GM21515 (cell line): Measurements from ENCODE around the gene GABRR1.
"Not testable (repeated sequence)": the region's sequence is repeated elsewhere in the genome, so short reads cannot be mapped to it uniquely, and the experiment has no call there.

Source experiments
- ATAC-seq: cut with Tn5 transposase; IDR thresholded peaks from one replicate; pipeline ENCODE4 v1.9.1; 2021; ENCODE audit not compliant: unreplicated experiment

The GABRR1 gene

DNA sequence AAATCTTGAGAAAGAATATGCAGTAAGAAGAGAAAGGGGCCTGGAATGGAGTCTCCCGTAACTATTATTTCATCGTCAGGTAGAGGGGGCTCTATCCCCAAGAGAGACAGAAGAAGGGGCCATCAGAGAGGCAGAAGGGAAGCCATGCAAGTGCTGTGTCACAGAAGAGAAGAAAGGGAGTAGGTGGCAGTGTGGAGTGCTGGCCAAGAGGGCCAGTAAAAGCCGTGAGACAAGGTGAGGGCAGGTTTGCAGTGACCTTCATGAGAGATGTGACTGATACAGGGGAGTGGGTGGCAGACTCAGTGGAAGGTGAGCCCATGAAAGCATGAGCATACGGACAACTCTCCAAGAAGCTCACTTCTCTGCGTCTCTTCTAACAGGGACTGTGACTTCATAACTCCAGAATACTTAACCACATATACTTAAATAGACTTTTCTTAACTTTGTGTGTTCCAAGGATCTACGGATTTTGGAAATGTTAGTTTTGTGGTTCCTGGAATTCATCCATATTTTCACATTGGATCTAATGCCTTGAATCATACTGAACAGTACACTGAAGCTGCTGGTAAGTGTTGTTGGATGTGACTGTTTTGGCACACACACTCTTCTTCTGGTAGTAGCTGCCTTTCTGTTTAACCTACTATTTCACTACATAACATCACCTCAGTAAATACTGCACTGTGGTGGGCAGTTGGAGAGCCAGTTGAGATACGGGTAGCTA, 55.7 kb downstream of the GABRR1 start:
- ATAC-seq = no peak

DNA sequence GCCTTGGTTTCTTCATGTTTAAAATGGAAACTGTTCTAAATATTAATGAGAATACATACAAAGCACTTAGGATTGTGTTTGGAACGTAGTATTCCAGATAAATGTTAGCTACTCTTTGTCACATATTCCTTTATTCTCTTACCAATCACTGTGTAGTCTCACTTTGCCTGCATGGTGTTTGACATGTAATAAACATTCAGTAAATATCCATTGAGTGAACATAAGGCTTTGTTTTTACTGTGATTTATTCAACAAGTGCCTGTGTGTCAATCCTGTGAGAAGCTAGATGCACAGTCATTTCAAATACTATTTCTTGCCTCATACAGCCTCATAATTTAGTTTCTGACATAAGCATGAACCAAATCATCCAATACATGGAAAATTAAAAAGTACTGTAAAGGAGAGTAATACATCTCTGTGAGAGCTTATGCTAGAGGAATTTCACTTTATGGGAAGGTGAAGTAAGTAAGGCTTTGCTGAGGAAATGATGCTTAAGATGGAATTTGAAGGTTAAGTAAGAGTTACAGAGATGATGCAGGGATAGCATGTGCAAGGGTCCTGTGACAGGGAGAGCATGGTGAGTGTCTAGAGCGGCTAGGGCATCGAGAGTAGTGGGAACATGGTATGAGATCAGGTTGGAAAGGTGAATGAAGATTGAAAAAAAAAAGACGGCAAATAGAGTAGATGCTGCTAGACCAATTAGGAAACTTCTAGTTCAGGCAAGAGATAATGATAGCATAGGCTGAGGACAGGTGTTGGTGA, 56.6 kb downstream of the GABRR1 start:
- ATAC-seq = no peak

DNA sequence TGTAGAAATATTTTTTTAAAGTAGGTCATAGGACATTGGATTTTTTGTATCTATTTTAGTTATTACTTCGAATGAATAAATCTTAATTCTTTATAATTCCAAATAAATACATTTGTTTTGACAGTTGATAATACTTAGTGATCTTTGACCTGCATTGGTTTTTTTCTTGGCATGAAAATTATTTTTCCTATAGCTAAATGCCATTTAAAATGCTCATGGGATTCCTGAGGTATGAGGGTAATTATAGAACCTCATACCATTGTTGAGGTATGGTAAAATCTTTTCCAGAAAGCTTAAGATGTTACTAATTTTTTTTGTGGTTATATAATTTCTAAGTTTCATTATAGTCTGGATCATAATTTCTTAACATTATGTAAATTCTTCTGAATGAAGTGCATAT, 63.0 kb downstream of the GABRR1 start:
- no peak for ATAC-seq

DNA sequence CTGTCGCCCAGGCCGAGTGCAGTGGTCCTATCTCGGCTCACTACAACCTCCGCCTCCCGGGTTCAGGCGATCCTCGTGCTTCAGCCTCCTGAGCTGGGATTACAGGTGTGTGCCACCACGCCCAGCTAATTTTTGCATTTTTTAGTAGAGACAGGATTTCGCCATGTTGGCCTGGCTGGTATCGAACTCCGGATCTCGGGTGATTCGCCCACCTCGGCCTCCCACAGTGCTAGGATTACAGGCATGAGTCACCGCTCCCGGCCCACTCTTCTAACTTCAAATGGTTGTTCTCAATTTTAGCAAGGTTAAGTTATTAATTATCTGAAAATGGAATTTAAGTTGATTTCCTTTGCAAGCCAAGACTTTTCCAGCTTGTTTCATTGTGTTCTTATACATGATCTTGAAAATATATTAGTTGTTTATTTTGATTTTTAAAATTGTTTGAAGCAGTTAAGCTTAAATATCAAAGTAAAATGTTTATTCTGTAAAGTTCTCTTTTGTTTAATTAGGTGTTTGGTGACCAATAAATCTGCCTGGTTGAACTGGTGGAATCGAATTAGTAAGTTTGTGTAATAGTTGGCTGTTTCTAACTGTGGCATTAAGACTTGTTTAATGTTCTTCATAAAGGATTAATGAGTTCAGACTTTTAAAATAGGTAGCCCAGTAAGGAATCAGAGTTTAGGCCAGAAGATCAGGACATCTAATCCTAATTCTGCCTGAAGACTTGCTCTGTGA, 69.0 kb downstream of the GABRR1 start:
- no peak for ATAC-seq

DNA sequence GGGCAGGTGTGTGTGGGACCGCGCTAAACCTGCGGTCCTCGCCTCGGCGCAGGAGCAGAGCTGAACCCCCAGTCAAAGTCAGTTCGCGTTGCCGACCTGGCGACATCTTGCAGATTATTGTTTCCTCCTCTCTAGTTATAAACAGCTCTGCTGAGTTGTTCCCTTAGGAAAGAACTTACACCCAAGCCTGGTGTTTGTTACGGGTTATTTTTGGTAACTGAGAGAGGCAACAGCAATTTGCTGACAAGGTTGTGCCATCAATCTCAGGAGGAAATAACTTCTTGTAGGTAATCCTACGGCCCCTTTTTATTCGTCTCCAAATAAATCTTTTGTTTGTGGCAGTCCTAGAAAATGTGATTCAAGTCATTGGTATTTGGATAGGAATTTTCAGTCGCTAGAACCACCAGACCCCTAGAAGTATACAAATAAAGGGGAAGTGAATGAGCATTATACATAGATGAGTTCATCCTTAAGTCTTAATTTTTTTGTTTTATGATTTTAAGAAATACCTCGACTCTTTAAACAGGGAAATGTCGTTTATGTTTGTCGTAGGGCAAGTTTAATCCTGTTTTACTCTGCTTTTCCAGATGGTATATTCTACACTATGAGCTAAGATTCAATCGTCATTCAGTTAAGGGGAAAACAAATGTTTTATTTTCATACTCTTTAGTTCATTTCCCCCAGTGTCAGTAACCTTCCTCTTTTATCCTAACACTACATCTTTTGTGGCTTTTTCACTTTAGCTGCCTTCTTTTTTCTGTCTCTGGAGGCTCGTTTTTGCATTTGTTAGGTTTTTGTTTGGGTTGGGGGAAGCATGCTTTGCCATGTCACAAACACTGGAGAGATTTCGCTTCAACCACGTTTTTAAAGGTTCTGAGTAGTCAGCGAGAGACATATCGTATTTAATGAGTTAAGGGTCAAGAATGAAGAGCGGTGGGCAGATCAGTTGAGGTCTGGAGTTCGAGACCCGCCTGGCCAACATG, 70.1 kb downstream of the GABRR1 start:
- ATAC-seq = no peak

DNA sequence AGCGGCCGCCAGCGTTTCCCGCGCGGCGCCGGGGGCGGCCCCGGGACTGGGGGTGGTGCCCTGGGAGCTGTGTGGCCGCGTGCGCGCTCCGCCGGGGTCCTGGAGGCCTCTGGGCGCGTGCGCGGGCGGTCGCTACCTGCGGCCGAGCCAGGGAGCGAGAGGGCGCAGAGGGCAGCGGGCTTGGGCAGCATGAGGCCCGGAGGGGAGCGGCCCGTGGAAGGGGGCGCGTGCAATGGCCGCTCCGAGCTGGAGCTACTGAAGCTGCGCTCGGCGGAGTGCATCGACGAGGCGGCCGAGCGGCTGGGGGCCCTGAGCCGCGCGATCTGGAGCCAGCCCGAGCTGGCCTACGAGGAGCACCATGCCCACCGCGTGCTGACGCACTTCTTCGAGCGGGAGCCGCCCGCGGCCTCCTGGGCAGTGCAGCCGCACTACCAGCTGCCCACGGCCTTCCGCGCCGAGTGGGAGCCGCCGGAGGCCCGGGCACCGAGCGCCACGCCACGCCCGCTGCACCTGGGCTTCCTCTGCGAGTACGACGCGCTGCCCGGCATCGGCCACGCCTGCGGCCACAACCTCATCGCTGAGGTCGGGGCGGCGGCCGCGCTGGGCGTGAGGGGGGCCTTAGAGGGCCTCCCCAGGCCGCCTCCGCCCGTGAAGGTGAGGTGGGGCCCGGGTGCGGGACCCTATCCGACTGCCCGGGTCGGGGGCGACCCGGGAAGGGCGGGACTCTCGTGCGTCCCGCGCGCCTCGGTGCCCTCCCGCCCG, 71.0 kb downstream of the GABRR1 start, which contains the start of gene PM20D2:
PM20D2 (plus strand) TSS at position 100 of the 762 bp plus-strand sequence; CDS start at position 190, 90 bp downstream.
- peak; percentile 76 for ATAC-seq

DNA sequence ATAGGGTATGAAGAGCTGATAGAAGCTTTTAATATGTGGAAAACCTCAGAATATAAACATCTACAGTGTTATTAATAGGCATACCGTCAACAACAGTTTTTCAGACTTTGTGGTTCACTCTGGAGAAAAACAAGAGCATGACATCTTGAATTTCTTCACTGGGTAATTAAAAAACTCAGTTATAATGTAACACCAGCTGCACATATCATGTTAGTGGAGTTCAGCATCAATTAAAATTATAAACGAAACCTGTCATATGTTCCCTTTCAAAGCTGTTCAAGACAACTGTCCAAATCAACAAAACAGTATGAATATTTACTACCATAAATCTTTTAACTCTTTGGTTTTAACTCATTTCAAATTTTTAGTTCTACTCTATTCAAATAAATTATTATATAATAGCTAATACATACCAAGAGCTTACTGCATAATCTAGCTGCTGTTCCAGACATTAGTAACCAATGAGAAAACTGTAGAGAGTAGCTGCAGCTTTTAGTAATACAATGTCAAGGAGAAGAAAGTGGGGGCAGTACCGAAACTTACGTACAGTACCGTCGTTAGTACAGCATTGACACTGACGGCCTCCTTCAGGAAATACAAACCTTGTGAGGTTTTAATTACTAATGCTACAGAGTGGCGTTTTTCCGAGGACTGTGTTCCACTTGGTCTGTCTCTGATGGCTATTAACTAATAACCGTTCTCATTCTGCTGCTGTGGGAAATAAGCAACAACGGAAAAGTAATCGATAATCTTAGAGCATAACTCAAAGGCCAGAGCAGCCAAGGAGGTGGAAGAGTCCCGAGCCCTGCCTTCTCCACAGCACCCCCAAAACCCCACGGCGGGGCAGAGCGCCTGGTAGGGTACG, 71.8 kb downstream of the GABRR1 start:
- peak; percentile 55 for ATAC-seq

DNA sequence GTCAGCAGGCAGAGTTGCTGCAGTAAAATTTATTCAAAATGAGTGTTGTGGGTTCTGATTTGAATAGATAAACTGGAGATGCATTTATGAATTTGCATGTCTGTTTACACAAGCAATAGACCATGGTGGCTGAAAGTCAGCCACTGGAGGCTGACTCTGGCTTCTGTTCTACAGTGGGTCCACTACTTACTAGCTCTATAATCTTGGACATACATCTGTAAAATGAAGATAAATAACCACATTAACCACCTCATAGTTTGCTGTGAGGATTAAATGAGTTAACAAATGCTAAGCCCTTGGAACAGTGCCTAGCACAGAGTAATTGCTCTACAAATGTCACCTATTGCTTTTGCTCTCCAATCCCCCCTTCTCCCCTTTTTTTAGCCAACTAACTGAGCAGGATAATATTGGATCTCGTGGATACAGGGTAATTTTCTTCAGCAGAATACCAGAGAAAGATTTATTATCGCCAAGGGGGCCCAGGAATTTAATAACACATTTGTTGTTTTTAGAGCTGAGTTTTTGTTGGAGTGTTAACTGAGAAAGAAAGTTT, 72.7 kb downstream of the GABRR1 start:
- ATAC-seq = no peak

DNA sequence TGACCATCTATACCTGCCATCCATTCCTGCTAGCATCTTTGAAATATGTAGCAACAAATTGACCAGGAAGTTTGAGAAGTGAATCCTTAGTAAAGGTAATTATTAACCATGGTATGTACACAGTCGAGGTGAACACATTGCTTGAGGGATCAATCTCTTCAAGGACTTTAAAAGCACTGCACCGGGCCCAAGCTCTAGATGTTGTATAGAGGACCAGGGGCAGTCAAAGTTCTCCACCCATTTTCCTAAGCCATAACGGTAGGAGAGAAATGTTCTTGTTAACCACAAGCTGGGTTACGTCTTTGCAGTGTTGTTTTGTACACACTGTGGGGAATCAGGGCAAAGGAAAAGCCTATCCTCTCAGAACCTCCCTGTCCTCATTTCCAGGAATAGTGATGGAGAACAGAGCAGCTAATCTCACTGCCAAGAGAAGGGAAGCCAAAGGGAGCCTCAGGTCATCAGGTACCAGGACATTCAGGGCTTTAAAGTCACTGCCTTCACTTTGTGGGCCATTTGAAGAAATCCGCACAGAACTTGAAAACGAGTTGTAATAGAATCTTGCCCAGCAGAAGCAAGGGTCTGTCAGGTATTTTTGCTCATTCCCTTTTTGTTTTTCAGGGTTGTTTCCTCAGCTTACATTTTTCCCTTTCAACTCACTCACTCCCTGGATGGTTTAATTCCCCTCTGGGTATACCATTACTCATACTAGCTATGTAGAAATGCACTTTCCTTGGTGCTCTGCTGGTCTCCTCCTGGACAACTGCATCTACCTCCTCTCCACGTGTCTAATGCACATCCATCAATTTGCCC, 76.6 kb downstream of the GABRR1 start:
- no peak for ATAC-seq

DNA sequence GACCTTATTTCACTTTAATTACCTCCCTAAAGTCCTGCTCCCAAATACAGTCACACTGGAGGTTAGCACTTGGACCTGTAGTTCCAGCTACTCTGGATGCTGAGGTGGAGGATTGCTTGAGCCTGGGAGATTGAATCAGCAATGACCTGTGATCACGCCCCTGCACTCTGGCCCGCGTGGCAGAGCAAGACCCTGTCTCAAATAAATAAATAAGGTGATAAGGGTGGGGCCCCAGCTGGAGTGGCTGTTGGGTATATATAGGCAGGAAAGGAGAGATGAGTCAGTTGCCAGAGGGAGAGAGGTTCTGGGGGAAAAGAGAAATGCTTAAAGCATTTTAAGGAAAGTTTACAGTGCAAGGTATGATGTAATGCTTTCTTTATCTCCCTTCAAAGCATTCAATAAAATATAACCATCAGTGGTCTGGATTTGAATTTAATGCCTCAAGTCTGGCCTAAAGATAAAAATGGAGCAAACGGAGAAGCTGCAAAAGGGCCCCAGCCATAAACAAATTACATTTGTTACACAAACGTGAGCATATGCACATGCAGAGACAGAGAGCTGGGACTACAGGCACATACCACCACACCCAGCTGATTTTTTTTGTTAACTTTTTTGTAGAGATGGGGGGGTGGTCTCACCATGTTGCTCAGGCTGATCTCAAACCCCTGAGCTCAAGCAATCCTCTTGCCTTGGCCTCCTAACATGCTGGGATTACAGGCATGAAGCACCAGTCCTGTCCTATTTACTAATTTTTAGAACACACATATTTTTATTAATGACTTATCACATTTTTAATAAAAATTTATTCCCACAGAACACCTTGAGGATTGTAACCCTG, 77.4 kb downstream of the GABRR1 start:
- ATAC-seq = no peak

DNA sequence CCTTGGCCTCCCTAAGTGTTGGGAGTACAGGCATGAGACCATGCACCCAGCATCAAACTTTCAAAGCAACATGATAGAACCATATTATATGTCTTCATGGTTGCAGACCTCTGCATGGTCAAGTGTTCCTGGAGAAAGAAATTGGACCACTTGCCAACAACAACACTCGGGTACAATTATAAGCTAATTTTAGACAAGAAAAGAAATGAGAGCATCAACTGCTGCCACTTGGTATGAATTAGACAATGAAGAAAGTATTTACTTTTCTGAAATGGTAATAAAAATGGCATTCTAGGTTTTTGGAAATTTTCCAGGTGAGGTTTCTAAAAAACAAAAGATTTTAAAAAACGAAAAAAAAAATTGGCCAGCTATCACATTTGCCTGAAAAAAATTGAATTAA, 79.0 kb downstream of the GABRR1 start:
- no peak for ATAC-seq

DNA sequence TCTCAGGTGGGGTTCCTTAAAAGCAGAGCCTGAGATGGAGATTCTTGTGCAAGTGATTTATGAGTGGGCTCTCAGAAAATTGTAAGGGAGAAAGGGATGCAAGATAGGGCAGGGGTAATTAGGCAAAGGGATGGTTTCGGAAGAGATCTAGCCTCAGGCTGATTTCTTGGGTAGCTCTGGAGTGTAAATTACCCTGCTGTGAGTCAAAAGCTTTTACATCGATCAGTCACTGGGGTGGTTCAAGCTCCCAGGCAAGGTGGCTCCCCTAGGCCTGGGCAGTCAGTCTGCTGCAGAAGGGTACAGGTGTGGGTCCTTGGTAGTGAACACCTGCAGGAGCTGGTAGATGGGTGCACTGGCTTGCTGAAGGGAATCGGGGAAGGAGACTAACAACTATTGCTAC, 82.4 kb downstream of the GABRR1 start:
- ATAC-seq = no peak

DNA sequence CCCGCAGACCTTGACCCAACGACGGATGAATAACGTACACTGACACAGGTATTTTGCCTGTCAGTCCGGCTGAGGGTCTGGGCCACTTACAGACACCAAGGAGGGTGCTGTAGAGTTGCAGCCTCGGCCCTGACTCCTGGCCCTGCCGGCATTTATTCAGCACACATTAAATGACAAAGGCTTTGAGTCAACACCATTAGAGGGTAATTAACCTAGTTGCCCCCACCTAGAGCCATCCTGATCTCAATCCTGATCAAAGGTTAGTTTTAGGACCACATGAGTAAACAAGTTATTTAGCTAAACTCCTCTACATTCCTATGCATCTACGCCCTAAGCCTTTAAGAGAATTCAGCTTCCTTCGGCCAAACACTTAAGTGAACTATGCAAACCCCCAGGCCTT, 83.2 kb downstream of the GABRR1 start:
- ATAC-seq = no peak

DNA sequence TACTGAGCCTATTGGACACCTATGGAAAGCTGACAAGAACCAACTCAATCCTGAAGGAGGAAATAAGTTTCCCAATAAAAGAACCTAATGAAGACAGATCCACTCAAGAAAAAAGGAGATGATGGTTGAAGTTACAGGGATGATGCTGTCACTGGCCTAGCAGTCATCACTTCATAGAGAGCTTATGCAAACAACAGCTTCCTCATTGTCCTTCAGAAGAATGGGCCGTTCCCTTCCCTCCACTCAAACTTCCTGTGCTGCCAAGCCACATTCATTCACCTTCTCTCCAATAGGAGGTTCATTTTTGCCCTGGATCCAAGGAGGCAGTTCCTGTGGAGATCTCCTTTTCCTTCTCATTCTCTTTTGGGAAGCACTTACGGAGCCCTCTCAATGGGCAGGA, 85.1 kb downstream of the GABRR1 start:
- ATAC-seq = no peak

DNA sequence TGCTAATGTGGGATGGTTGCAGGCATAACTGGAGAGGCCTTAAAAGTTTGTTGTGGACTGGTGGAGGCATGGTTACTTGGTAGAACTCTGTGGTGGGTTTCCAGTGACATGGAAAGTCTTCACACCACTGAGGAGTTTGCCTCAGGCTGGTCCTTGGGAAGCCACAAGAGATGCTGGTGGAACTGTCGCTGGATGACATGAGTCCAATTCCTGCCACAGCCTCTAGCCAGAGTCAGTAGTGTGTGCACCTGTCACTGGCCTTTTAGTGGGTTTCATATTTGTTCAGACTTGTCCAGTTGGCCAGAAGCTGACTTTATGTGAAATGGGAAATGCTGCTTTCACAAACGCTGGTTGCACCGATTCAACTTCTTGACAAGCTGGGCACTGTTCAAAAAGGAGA, 85.6 kb downstream of the GABRR1 start:
- no peak for ATAC-seq

DNA sequence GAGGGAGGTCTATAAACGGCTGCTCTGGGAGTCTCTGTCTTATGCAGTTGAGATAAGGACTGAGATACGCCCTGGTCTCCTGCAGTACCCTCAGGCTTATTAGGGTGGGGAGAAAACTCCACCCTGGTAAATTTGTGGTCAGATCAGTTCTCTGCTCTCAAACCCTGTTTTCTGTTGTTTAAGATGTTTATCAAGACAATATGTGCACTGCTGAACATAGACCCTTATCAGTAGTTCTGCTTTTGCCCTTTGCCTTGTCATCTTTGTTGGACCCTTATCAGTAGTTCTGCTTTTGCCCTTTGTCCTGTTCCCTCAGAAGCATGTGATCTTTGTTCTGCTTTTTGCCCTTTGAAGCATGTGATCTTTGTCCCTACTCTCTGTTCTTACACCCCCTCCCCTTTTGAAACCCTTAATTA, 88.9 kb downstream of the GABRR1 start:
- not testable (repeated sequence) for ATAC-seq
